Measurements from ENCODE around the gene SLC38A9. TPM values are rescaled to one million over a fixed set of nuclear protein-coding genes. Genes with fewer than 3 reads are reported as not detected.
"Not testable (repeated sequence)": the region's sequence is repeated elsewhere in the genome, so short reads cannot be mapped to it uniquely, and the experiment has no call there.

Gene SLC38A9
- total RNA-seq, 3 donors from 2014 or later, result 20.2 to 28.1 (median 20.6) TPM

GRCh38 chr5:55609413-55609812, 102.7 kb downstream of the SLC38A9 start:
- Histone ChIP-seq H3K4me3 (no peak overlapping the region), H3K4me1 (ENCODE audit: low read depth) (peaks cover 6% of the 10 kb centered on the region), H3K36me3 (ENCODE audit: low read depth) (no peaks in the 10 kb centered on the region), H3K9me3 (no peaks in the 10 kb centered on the region)
- DNase-seq (no peak), ATAC-seq (no peak)
- intact Hi-C loops (cut with DNase I, micrococcal nuclease), result loop anchor here in 1 of 2 donors (10.0 kb wide), 1 partner anchor 75 kb away; the partner anchor contains the start of gene PLPP1
- no peak for TF ChIP-seq CTCF (IDR thresholded peaks at IDR 0.05)

- Histone ChIP-seq H3K4me1 (ENCODE audit: low read depth) (peaks cover 6% of the 10 kb centered on the region), H3K4me3 (no peak overlapping the region), H3K36me3 (ENCODE audit: low read depth) (no peaks in the 10 kb centered on the region), H3K9me3 (no peaks in the 10 kb centered on the region)
- TF ChIP-seq CTCF (IDR thresholded peaks at IDR 0.05), result no peak
- ATAC-seq (peak; percentile 99), DNase-seq (peak in 1 of 3 donors; percentile 86)
- intact Hi-C loops (cut with DNase I, micrococcal nuclease), result loop anchor here in 1 of 2 donors (10.0 kb wide), 1 partner anchor 74 kb away; the partner anchor contains the start of gene PLPP1
These were observed 103.4 kb downstream of the SLC38A9 start for GRCh38 chr5:55608595-55609349.

GRCh38 chr5:55607309-55607708, 104.8 kb downstream of the SLC38A9 start:
- H3K9me3 ChIP-seq; H3K4me1 ChIP-seq (ENCODE audit: low read depth); DNase-seq; H3K4me3 ChIP-seq; H3K36me3 ChIP-seq (ENCODE audit: low read depth); ATAC-seq: not testable (repeated sequence)
- intact Hi-C loops (cut with DNase I, micrococcal nuclease), result loop anchor here in 1 of 2 donors (10.0 kb wide), 1 partner anchor 73 kb away; the partner anchor contains the start of gene PLPP1

- H3K4me3 ChIP-seq, result no peak overlapping the region
- no peak for DNase-seq
- intact Hi-C loops (cut with DNase I, micrococcal nuclease), result loop anchor here in 1 of 2 donors (10.0 kb wide), 1 partner anchor 70 kb away; the partner anchor contains the start of gene PLPP1
These were observed 107.5 kb downstream of the SLC38A9 start for GRCh38 chr5:55604611-55605067.

GRCh38 chr5:55603922-55604321, 108.2 kb downstream of the SLC38A9 start:
- intact Hi-C loops (cut with DNase I, micrococcal nuclease), result loop anchor here in 1 of 2 donors (10.0 kb wide), 1 partner anchor 69 kb away; the partner anchor contains the start of gene PLPP1
- no peaks in the 10 kb centered on the region for H3K9me3 ChIP-seq
- peaks cover 35% of the 10 kb centered on the region for H3K4me1 ChIP-seq (ENCODE audit: low read depth)
- TF ChIP-seq CTCF (IDR thresholded peaks at IDR 0.05), result no peak
- DNase-seq, result no peak
- no peak overlapping the region for H3K4me3 ChIP-seq
- no peaks in the 10 kb centered on the region for H3K36me3 ChIP-seq (ENCODE audit: low read depth)
- ATAC-seq, result no peak

More at GRCh38 chr5:55604611-55605067, 107.5 kb downstream of the SLC38A9 start:
- Histone ChIP-seq H3K9me3 (no peaks in the 10 kb centered on the region), H3K36me3 (ENCODE audit: low read depth) (no peaks in the 10 kb centered on the region), H3K4me1 (ENCODE audit: low read depth) (peaks cover 33% of the 10 kb centered on the region)
- no peak for ATAC-seq
- no peak for TF ChIP-seq CTCF (IDR thresholded peaks at IDR 0.05)

- no peak for TF ChIP-seq CTCF (IDR thresholded peaks at IDR 0.05)
- Histone ChIP-seq H3K4me3 (no peak overlapping the region), H3K4me1 (ENCODE audit: low read depth) (peaks cover 42% of the 10 kb centered on the region), H3K36me3 (ENCODE audit: low read depth) (no peaks in the 10 kb centered on the region), H3K9me3 (no peaks in the 10 kb centered on the region)
- no peak for DNase-seq
- no peak for ATAC-seq
- intact Hi-C loops (cut with DNase I, micrococcal nuclease), result loop anchor here in 1 of 2 donors (10.0 kb wide), 1 partner anchor 67 kb away; the partner anchor contains the start of gene PLPP1
These were observed 110.5 kb downstream of the SLC38A9 start for GRCh38 chr5:55601628-55602027.
